Peyer's patch (tissue), 4 donors: ENCODE data around the gene PRKACG.

ENCODE experiments used
- CTCF ChIP-seq, 6 experiments: fragments of 450-650 bp in 4 of 6; fragments of 200-600 bp in 2 of 6; sonication (generic) in 1 of 6; IDR thresholded peaks; one replicate each; pipeline ENCODE4 v1.5.1; 2017 to 2019; ENCODE audit warnings: antibody characterized with exemption in 6 of 6, mild to moderate bottlenecking in 3 of 6, moderate library complexity in 1 of 6
- POLR2A ChIP-seq, 2 donors: fragments of 450-650 bp; IDR thresholded peaks; one replicate each; pipeline ENCODE4 v1.5.1; 2017; ENCODE audit warnings: antibody characterized with exemption in 2 of 2, mild to moderate bottlenecking in 2 of 2, moderate library complexity in 2 of 2

- TF ChIP-seq POLR2A (IDR thresholded peaks at IDR 0.05) (no peak), CTCF (IDR thresholded peaks at IDR 0.05) (no peak)
These were observed 14.8 kb upstream of the PRKACG start for GRCh38 chr9:69028754-69029153.
